ENCODE results near the gene SERTAD1.

- TF ChIP-seq EP300 (IDR thresholded peaks at IDR 0.05; ENCODE audit: borderline replicate concordance) (no peak), RAD21 (IDR thresholded peaks at IDR 0.05; ENCODE audit: low read depth) (no peak), REST (IDR thresholded peaks at IDR 0.05; ENCODE audit: low read depth) (no peak)
These were observed 32.3 kb upstream of the SERTAD1 start for GRCh38 chr19:40457953-40458596.

All from Ishikawa (cell line).